ENCODE data around the gene PHPT1. TPM values are rescaled to one million over a fixed set of nuclear protein-coding genes. Genes with fewer than 3 reads are reported as not detected.
"Not testable (repeated sequence)": the region's sequence is repeated elsewhere in the genome, so short reads cannot be mapped to it uniquely, and the experiment has no call there.

The PHPT1 gene
- polyA plus RNA-seq, 1 experiment: 91.6 TPM

DNA sequence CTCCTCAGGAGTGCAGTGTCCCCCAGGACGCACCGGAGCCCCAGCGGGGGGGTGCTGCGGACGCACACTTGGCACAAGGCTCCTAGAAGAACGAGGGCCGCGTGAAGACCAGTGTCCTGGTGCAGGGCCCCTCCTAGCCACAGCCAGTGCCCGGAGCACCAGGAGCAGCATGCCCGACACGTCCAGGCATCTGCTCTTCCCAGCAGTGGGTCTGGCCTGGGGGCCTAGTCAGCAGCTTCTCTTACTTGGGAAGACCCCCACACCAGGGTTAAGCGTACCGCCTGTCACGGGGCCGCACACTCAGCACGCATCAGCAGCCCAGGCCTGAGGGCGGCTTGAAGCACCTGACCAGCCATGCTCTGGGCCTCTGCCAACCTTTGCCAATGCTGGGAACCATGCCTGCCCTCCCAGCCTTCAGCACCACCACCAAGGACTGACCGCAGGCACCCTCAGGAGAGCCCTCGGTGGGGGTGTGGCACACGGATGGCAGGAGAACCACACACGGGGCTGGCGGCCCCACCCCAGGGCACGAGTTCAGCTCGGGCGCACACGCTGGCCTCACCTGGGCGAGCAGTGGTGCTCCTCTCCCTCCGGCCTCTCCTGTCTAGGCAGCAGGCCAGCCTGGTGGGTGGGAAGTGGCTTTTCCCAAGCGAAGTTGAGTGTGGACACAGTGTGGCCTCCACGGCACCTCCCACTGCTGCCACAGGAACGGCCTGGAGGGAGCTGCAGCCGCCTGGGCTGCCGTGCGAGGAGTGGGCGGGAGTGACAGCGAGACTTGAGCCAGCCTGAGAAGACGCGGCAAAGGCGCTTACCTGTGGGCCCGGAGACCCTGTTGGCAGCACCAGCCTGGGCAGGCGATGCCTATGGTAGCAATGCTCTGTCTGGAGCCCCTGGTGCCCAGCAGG is 19.0 kb upstream of the PHPT1 start:
- DNase-seq (ENCODE audit: low read depth, low spot score): no peak
- no peaks in the 10 kb centered on the region for H3K9me3 ChIP-seq (ENCODE audit: control insufficient read depth, insufficient read depth, low read length)
- ChIA-PET CTCF (interaction anchor here (2.5 kb wide), 1 partner anchor 12 kb away, joined by 6 read pairs; the partner anchor contains the start of gene AJM1), POLR2A (no interaction called here)
- no peak overlapping the region for H3K27ac ChIP-seq (ENCODE audit: low read depth, low read length)
- H3K27me3 ChIP-seq (ENCODE audit: control insufficient read depth, insufficient read depth, low read length): no peaks in the 10 kb centered on the region
- H3K4me3 ChIP-seq (ENCODE audit: low read depth, low read length): no peak overlapping the region
- TF ChIP-seq, protein P1, sequence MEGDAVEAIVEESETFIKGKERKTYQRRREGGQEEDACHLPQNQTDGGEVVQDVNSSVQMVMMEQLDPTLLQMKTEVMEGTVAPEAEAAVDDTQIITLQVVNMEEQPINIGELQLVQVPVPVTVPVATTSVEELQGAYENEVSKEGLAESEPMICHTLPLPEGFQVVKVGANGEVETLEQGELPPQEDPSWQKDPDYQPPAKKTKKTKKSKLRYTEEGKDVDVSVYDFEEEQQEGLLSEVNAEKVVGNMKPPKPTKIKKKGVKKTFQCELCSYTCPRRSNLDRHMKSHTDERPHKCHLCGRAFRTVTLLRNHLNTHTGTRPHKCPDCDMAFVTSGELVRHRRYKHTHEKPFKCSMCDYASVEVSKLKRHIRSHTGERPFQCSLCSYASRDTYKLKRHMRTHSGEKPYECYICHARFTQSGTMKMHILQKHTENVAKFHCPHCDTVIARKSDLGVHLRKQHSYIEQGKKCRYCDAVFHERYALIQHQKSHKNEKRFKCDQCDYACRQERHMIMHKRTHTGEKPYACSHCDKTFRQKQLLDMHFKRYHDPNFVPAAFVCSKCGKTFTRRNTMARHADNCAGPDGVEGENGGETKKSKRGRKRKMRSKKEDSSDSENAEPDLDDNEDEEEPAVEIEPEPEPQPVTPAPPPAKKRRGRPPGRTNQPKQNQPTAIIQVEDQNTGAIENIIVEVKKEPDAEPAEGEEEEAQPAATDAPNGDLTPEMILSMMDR (IDR thresholded peaks at IDR 0.05; ENCODE audit: low read depth, low read length): no peak

DNA sequence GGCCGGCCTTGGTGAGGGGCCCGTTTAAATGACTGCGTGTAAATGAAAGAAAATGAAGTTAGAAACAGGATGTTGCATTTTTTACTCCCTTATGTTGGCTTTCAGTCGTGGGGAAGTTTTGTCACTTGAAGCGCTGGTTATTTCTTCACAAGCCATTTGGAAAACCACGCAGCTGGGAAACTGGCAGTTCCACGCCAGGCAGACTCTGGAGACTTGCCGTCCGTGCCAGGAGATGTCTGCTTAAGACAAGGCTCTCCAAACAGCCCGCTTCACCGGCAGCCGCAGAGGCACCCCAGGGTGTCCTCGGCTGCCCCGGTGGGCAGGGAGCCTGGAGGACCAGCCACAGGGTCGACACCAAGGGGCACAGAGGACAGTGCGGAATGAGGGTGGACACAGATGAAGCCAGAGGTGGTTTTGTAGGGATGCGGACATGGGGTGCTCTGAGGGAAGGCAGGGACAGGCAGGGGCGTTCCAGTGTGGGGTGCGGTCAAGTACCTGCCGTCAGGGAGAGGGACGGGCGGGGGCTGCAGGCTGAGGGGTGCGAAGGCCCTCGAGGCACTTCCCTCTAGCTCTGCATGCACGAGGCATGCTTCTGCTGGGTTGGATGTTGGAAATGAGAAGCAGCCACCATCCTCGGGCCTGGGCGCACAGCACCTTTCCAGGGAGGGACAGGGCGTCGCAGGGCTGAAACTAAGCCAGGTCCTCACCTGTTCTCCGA is 18.0 kb upstream of the PHPT1 start:
- no peak overlapping the region for H3K4me3 ChIP-seq (ENCODE audit: low read depth, low read length)
- ChIA-PET CTCF (interaction anchor here (1.2 kb wide), 1 partner anchor 11 kb away, joined by 6 read pairs; the partner anchor contains the start of gene AJM1), POLR2A (no interaction called here)

GRCh38 chr9:136831720-136832104 is 17.5 kb upstream of the PHPT1 start:
- TF ChIP-seq, protein P1 (IDR thresholded peaks at IDR 0.05; ENCODE audit: low read depth, low read length): no peak
- CTCF ChIA-PET: interaction anchor here (1.2 kb wide), 1 partner anchor 11 kb away, joined by 6 read pairs; the partner anchor contains the start of gene AJM1
- POLR2A ChIA-PET: no interaction called here
- Histone ChIP-seq H3K4me3 (ENCODE audit: low read depth, low read length) (no peak overlapping the region), H3K27ac (ENCODE audit: low read depth, low read length) (no peak overlapping the region), H3K9me3 (ENCODE audit: control insufficient read depth, insufficient read depth, low read length) (no peaks in the 10 kb centered on the region), H3K27me3 (ENCODE audit: control insufficient read depth, insufficient read depth, low read length) (no peaks in the 10 kb centered on the region)
- no peak for DNase-seq (ENCODE audit: low read depth, low spot score)

More for the DNA sequence above, 18.0 kb upstream of the PHPT1 start:
- Histone ChIP-seq H3K9me3 (ENCODE audit: control insufficient read depth, insufficient read depth, low read length) (no peaks in the 10 kb centered on the region), H3K27me3 (ENCODE audit: control insufficient read depth, insufficient read depth, low read length) (no peaks in the 10 kb centered on the region), H3K27ac (ENCODE audit: low read depth, low read length) (no peak overlapping the region)
- DNase-seq (ENCODE audit: low read depth, low spot score): no peak
- TF ChIP-seq, protein P1 (IDR thresholded peaks at IDR 0.05; ENCODE audit: low read depth, low read length): no peak

DNA sequence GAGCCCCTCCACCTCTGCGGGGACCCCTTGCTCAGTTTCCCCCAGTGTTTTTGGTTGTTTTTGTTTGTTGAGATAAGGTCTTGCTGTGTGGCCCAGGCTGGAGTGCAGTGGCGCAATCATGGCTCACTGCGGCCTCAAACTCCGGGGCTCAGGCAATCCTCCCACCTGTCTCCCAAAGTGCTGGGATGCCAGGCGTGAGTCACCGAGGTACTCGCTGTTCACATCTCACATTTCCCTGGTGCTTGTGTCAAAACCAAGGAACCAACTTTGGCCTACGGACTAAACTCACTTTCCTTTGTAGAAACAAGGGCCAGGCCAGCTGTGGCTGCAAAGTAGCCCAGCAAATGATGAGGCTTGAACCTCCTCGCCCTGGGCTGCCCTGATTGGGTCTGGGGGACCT is 16.6 kb upstream of the PHPT1 start:
- H3K27me3 ChIP-seq (ENCODE audit: control insufficient read depth, insufficient read depth, low read length): no peaks in the 10 kb centered on the region
- TF ChIP-seq, protein P1 (IDR thresholded peaks at IDR 0.05; ENCODE audit: low read depth, low read length): no peak
- no peak overlapping the region for H3K4me3 ChIP-seq (ENCODE audit: low read depth, low read length)
- ChIA-PET CTCF (interaction anchor here (1.2 kb wide), 1 partner anchor 10 kb away, joined by 6 read pairs; the partner anchor contains the start of gene AJM1), POLR2A (no interaction called here)
- DNase-seq (ENCODE audit: low read depth, low spot score): no peak
- no peaks in the 10 kb centered on the region for H3K9me3 ChIP-seq (ENCODE audit: control insufficient read depth, insufficient read depth, low read length)
- H3K27ac ChIP-seq (ENCODE audit: low read depth, low read length): no peak overlapping the region

DNA sequence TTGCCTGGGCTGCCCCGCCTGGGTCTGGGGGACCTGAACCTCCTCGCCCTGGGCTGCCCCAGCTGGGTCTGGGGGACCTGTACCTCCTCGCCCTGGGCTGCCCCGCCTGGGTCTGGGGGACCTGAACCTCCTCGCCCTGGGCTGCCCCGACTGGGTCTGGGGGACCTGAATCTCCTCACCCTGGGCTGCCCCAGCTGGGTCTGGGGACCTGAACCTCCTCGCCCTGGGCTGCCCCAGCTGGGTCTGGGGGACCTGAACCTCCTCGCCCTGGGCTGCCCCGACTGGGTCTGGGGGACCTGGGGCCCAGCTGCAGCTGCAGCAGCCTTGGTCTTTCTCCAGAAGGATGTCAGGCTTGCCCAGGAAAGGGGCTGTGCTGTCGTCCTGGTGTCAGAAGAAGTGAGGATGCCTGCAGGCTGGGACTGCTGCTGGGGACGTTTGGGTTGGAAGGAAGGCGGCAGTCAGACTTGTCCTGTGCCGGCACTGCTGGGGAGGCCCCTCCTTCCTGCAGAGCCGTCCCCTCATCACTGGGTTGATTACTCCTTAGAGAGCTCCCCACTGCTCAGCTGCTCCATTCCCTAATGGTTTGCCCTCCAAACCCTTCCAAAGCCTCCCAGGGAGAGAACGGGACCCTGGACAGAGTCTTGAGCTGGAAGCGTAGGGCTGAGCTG is 15.7 kb upstream of the PHPT1 start:
- H3K27ac ChIP-seq (ENCODE audit: low read depth, low read length); DNase-seq (ENCODE audit: low read depth, low spot score); H3K9me3 ChIP-seq (ENCODE audit: control insufficient read depth, insufficient read depth, low read length); CTCF ChIA-PET; H3K27me3 ChIP-seq (ENCODE audit: control insufficient read depth, insufficient read depth, low read length); POLR2A ChIA-PET; H3K4me3 ChIP-seq (ENCODE audit: low read depth, low read length): not testable (repeated sequence)
